ENCODE measurements around the gene FER.

GRCh38 chr5:109161914-109162683 is 414.4 kb downstream of the FER start:
- TF ChIP-seq CTCF (IDR thresholded peaks at IDR 0.05 in 8 of 11, conservative IDR thresholded peaks at IDR 0.05 in 3 of 11) (no peak), POLR2AphosphoS5 (IDR thresholded peaks at IDR 0.05) (no peak), POLR2A (IDR thresholded peaks at IDR 0.05) (no peak)
